ENCODE measurements around the gene PRSS22.

PRSS22 gene

GRCh38 chr16:2856061-2856670 is 1.8 kb downstream of the PRSS22 start:
- Mint-ChIP-seq H3K27me3 (ENCODE audit: low read depth) (peaks cover 63% of the 10 kb centered on the region), H3K27ac (no peak overlapping the region), H3K36me3 (ENCODE audit: low read depth) (no peaks in the 10 kb centered on the region), H3K4me1 (no peaks in the 10 kb centered on the region), H3K4me3 (no peak overlapping the region), H3K9me3 (peaks cover 11% of the 10 kb centered on the region)
- TF ChIP-seq CTCF (IDR thresholded peaks at IDR 0.05; ENCODE audit: unreplicated experiment in 3 of 3), result no peak

GRCh38 chr16:2855536-2855935 is 2.4 kb downstream of the PRSS22 start:
- H3K36me3 Mint-ChIP-seq (ENCODE audit: low read depth), result no peaks in the 10 kb centered on the region
- no peaks in the 10 kb centered on the region for H3K4me1 Mint-ChIP-seq
- H3K4me3 Mint-ChIP-seq, result no peak overlapping the region
- TF ChIP-seq CTCF (IDR thresholded peaks at IDR 0.05; ENCODE audit: unreplicated experiment in 3 of 3), result no peak
- peaks cover 59% of the 10 kb centered on the region for H3K27me3 Mint-ChIP-seq (ENCODE audit: low read depth)
- H3K9me3 Mint-ChIP-seq, result peaks cover 10% of the 10 kb centered on the region
- H3K27ac Mint-ChIP-seq, result no peak overlapping the region

GRCh38 chr16:2854700-2855309 is 3.2 kb downstream of the PRSS22 start:
- no peak overlapping the region for H3K27ac Mint-ChIP-seq
- H3K4me1 Mint-ChIP-seq, result no peaks in the 10 kb centered on the region
- TF ChIP-seq CTCF (IDR thresholded peaks at IDR 0.05; ENCODE audit: unreplicated experiment in 3 of 3), result peak in 1 of 3 experiments; percentile 35
- H3K9me3 Mint-ChIP-seq, result peaks cover 10% of the 10 kb centered on the region
- H3K4me3 Mint-ChIP-seq, result no peak overlapping the region
- H3K27me3 Mint-ChIP-seq (ENCODE audit: low read depth), result peaks cover 56% of the 10 kb centered on the region
- no peaks in the 10 kb centered on the region for H3K36me3 Mint-ChIP-seq (ENCODE audit: low read depth)

GRCh38 chr16:2853531-2854073 is 4.4 kb downstream of the PRSS22 start:
- H3K36me3 Mint-ChIP-seq (ENCODE audit: low read depth), result no peaks in the 10 kb centered on the region
- peaks cover 10% of the 10 kb centered on the region for H3K9me3 Mint-ChIP-seq
- no peak for TF ChIP-seq CTCF (IDR thresholded peaks at IDR 0.05; ENCODE audit: unreplicated experiment in 3 of 3)
- H3K4me3 Mint-ChIP-seq, result no peak overlapping the region
- H3K27ac Mint-ChIP-seq, result no peak overlapping the region
- H3K27me3 Mint-ChIP-seq (ENCODE audit: low read depth), result peaks cover 58% of the 10 kb centered on the region
- no peaks in the 10 kb centered on the region for H3K4me1 Mint-ChIP-seq

GRCh38 chr16:2852731-2853507 is 5.1 kb downstream of the PRSS22 start:
- no peak for TF ChIP-seq CTCF (IDR thresholded peaks at IDR 0.05; ENCODE audit: unreplicated experiment in 3 of 3)
- H3K4me1 Mint-ChIP-seq, result no peaks in the 10 kb centered on the region
- no peak overlapping the region for H3K4me3 Mint-ChIP-seq
- H3K27ac Mint-ChIP-seq, result no peak overlapping the region
- H3K36me3 Mint-ChIP-seq (ENCODE audit: low read depth), result no peaks in the 10 kb centered on the region
- peaks cover 10% of the 10 kb centered on the region for H3K9me3 Mint-ChIP-seq
- H3K27me3 Mint-ChIP-seq (ENCODE audit: low read depth), result peaks cover 53% of the 10 kb centered on the region

Measured in nephron (organoid).